Measurements from ENCODE around the gene GOLGA3.

DNA sequence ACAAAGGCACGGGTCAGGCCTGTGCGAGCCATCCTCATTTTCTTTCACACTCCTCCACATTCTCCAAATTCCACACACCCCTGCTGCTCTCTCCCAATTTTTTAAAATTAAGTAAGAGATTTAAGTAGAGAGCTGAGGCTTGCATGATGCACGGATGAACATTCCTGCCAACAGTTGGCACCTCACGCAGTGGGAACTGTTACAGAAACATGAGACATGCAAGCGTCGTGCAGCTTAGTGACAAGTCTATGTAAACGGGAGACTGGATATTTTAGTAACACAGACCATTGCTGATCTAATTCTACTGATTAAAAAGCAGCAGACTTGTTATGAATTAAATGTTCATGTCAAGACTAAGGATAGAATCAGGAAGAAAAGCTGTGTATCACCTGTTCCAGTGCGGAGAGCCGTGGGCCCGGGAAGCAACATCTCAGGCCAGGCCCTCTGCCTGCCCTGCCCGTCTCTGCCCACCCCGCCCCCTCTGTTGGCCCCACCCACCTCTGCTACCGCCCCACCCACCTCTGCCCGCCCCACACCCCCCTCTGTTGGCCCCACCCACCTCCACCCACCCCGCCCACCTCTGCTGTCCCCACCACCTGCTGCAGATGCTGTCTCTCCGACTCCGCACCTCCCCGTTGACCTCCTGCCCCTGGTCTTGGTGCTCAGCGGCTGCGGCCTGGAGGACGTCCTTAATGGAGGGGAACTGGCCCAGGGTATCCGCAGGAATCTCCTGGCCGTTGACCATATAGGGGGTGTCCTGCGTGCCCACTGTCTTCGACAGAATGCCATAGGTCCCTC is 21.2 kb downstream of the GOLGA3 start:
- TF ChIP-seq ZBTB7A (IDR thresholded peaks at IDR 0.05; ENCODE audit: low read depth), result no peak
- TF ChIP-seq TAF1 (IDR thresholded peaks at IDR 0.05; ENCODE audit: low read depth), result no peak
- TF ChIP-seq, protein P1, sequence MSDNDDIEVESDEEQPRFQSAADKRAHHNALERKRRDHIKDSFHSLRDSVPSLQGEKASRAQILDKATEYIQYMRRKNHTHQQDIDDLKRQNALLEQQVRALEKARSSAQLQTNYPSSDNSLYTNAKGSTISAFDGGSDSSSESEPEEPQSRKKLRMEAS (IDR thresholded peaks at IDR 0.05), result no peak
- TF ChIP-seq EP300 (IDR thresholded peaks at IDR 0.05; ENCODE audit: borderline replicate concordance), result no peak
- TF ChIP-seq, protein P2, sequence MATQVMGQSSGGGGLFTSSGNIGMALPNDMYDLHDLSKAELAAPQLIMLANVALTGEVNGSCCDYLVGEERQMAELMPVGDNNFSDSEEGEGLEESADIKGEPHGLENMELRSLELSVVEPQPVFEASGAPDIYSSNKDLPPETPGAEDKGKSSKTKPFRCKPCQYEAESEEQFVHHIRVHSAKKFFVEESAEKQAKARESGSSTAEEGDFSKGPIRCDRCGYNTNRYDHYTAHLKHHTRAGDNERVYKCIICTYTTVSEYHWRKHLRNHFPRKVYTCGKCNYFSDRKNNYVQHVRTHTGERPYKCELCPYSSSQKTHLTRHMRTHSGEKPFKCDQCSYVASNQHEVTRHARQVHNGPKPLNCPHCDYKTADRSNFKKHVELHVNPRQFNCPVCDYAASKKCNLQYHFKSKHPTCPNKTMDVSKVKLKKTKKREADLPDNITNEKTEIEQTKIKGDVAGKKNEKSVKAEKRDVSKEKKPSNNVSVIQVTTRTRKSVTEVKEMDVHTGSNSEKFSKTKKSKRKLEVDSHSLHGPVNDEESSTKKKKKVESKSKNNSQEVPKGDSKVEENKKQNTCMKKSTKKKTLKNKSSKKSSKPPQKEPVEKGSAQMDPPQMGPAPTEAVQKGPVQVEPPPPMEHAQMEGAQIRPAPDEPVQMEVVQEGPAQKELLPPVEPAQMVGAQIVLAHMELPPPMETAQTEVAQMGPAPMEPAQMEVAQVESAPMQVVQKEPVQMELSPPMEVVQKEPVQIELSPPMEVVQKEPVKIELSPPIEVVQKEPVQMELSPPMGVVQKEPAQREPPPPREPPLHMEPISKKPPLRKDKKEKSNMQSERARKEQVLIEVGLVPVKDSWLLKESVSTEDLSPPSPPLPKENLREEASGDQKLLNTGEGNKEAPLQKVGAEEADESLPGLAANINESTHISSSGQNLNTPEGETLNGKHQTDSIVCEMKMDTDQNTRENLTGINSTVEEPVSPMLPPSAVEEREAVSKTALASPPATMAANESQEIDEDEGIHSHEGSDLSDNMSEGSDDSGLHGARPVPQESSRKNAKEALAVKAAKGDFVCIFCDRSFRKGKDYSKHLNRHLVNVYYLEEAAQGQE (IDR thresholded peaks at IDR 0.05; ENCODE audit: low read depth), result no peak
